ENCODE data around the gene RAMP1. TPM values are rescaled to one million over a fixed set of nuclear protein-coding genes. Genes with fewer than 3 reads are reported as not detected.
"Not testable (repeated sequence)": the region's sequence is repeated elsewhere in the genome, so short reads cannot be mapped to it uniquely, and the experiment has no call there.

Gene RAMP1
- total RNA-seq, 4 donors from 2014 or later = 11.6 to 87.4 (median 37.1) TPM

- H3K36me3 ChIP-seq = no peaks in the 10 kb centered on the region
- no peaks in the 10 kb centered on the region for H3K27me3 ChIP-seq
- no peak overlapping the region for H3K4me3 ChIP-seq
- peaks cover 0 to 41% (median 0%) of the 10 kb centered on the region in 4 donors for H3K4me1 ChIP-seq
- TF ChIP-seq POLR2A (IDR thresholded peaks at IDR 0.05) (no peak), CTCF (IDR thresholded peaks at IDR 0.05) (no peak)
- peak in 1 of 3 donors; percentile 36 for DNase-seq
- peak overlapping the region in 1 of 4 donors; percentile 85 for H3K27ac ChIP-seq
- H3K9me3 ChIP-seq = no peaks in the 10 kb centered on the region
These were observed 8.0 kb downstream of the RAMP1 start for GRCh38 chr2:237867465-237867864.

GRCh38 chr2:237868074-237868473 is 8.7 kb downstream of the RAMP1 start:
- DNase-seq, H3K4me3 ChIP-seq, H3K27ac ChIP-seq, H3K27me3 ChIP-seq, H3K9me3 ChIP-seq, H3K36me3 ChIP-seq: not testable (repeated sequence)
- H3K4me1 ChIP-seq = peaks cover 0 to 35% (median 0%) of the 10 kb centered on the region in 4 donors

GRCh38 chr2:237868631-237869342 is 9.4 kb downstream of the RAMP1 start:
- DNase-seq = peak in 1 of 3 donors; percentile 34
- H3K27me3 ChIP-seq = no peaks in the 10 kb centered on the region
- peak overlapping the region in 1 of 4 donors; percentile 31 for H3K27ac ChIP-seq
- no peak for TF ChIP-seq CTCF (IDR thresholded peaks at IDR 0.05)
- no peak for TF ChIP-seq POLR2A (IDR thresholded peaks at IDR 0.05)
- no peaks in the 10 kb centered on the region for H3K9me3 ChIP-seq
- H3K4me1 ChIP-seq = peaks cover 0 to 34% (median 0%) of the 10 kb centered on the region in 4 donors
- H3K4me3 ChIP-seq = no peak overlapping the region
- no peaks in the 10 kb centered on the region for H3K36me3 ChIP-seq

- no peaks in the 10 kb centered on the region for H3K36me3 ChIP-seq
- H3K27me3 ChIP-seq = no peaks in the 10 kb centered on the region
- peaks cover 0 to 32% (median 0%) of the 10 kb centered on the region in 4 donors for H3K4me1 ChIP-seq
- H3K4me3 ChIP-seq = no peak overlapping the region
- H3K9me3 ChIP-seq = no peaks in the 10 kb centered on the region
- peak in 1 of 3 donors; percentile 19 for DNase-seq
- no peak for TF ChIP-seq CTCF (IDR thresholded peaks at IDR 0.05)
- no peak for TF ChIP-seq POLR2A (IDR thresholded peaks at IDR 0.05)
- H3K27ac ChIP-seq = no peak overlapping the region
These were observed 10.1 kb downstream of the RAMP1 start for GRCh38 chr2:237869343-237870102.

- peaks cover 0 to 26% (median 0%) of the 10 kb centered on the region in 4 donors for H3K4me1 ChIP-seq
- no peaks in the 10 kb centered on the region for H3K36me3 ChIP-seq
- H3K9me3 ChIP-seq = no peaks in the 10 kb centered on the region
- H3K4me3 ChIP-seq = no peak overlapping the region
- TF ChIP-seq POLR2A (IDR thresholded peaks at IDR 0.05) (no peak), CTCF (IDR thresholded peaks at IDR 0.05) (no peak)
- H3K27me3 ChIP-seq = no peaks in the 10 kb centered on the region
- peak in 1 of 3 donors; percentile 38 for DNase-seq
- H3K27ac ChIP-seq = no peak overlapping the region
These were observed 10.7 kb downstream of the RAMP1 start for GRCh38 chr2:237870126-237870525.
